GM23338 (cell line): Measurements from ENCODE around the gene WNT6. TPM values are rescaled to one million over a fixed set of nuclear protein-coding genes. Genes with fewer than 3 reads are reported as not detected.

ENCODE experiments used
- ATAC-seq: fragments of 200-7000 bp; cut with Tn5 transposase; 3 replicates; pipeline ENCODE4 v1.9.1; 2020
- DNase-seq: peaks from one replicate; pipeline ENCODE4 v3.0.0-alpha.2; 2015; ENCODE audit warnings: low spot score
- H2AFZ ChIP-seq: fragments of 200-600 bp; sonication (generic); 2 replicates; pipeline ENCODE4 v1.8.0; 2016; ENCODE audit warnings: antibody characterized with exemption, mild to moderate bottlenecking, moderate library complexity
- H3F3A ChIP-seq: fragments of 200-600 bp; sonication (generic); replicated peaks from 2 replicates; pipeline ENCODE4 v1.8.0; 2017; ENCODE audit warnings: antibody characterized with exemption, mixed run types, low read depth
- H3K27ac ChIP-seq: fragments of 200-600 bp; sonication (generic); 2 replicates; pipeline ENCODE4 v1.6.1; 2016; ENCODE audit warnings: low read depth
- H3K27me3 ChIP-seq: fragments of 200-600 bp; sonication (generic); 2 replicates; pipeline ENCODE4 v1.8.0; 2016; ENCODE audit warnings: mild to moderate bottlenecking, mixed run types, moderate library complexity; ENCODE audit not compliant: insufficient read depth
- H3K36me3 ChIP-seq: fragments of 200-600 bp; sonication (generic); 2 replicates; pipeline ENCODE4 v1.8.0; 2016; ENCODE audit warnings: mild to moderate bottlenecking; ENCODE audit not compliant: insufficient read depth
- H3K4me1 ChIP-seq: fragments of 200-600 bp; sonication (generic); 2 replicates; pipeline ENCODE4 v1.8.0; 2016; ENCODE audit warnings: mild to moderate bottlenecking, moderate library complexity; ENCODE audit not compliant: insufficient read depth
- H3K4me2 ChIP-seq: fragments of 200-600 bp; sonication (generic); 2 replicates; pipeline ENCODE4 v1.7.1; 2017; ENCODE audit warnings: mixed run types
- H3K4me3 ChIP-seq: fragments of 200-600 bp; sonication (generic); 2 replicates; pipeline ENCODE4 v1.6.1; 2016; ENCODE audit warnings: mixed run types
- H3K79me2 ChIP-seq: fragments of 200-600 bp; sonication (generic); replicated peaks from 2 replicates; pipeline ENCODE4 v1.8.0; 2017; ENCODE audit warnings: mild to moderate bottlenecking; ENCODE audit not compliant: insufficient read depth
- H3K9me2 ChIP-seq: fragments of 200-600 bp; sonication (generic); 2 replicates; pipeline ENCODE4 v1.8.0; 2017; ENCODE audit not compliant: insufficient read depth
- H4K20me1 ChIP-seq: fragments of 200-600 bp; sonication (generic); replicated peaks from 2 replicates; pipeline ENCODE4 v1.8.0; 2017; ENCODE audit warnings: mild to moderate bottlenecking; ENCODE audit not compliant: insufficient read depth
- H3K27ac Mint-ChIP-seq: 2 replicates; pipeline ENCODE4 v1.8.0; 2020; ENCODE audit warnings: inconsistent platforms, mild to moderate bottlenecking, moderate library complexity, mixed read lengths
- H3K27me3 Mint-ChIP-seq: 3 replicates; pipeline ENCODE4 v1.8.0; 2022; ENCODE audit warnings: low read depth, mild to moderate bottlenecking, moderate library complexity, mixed read lengths, inconsistent platforms; ENCODE audit not compliant: insufficient read depth, poor library complexity
- H3K36me3 Mint-ChIP-seq: 3 replicates; pipeline ENCODE4 v1.8.0; 2021; ENCODE audit warnings: low read depth, mild to moderate bottlenecking, inconsistent platforms, moderate library complexity, mixed read lengths
- H3K4me1 Mint-ChIP-seq: 3 replicates; pipeline ENCODE4 v1.8.0; 2020; ENCODE audit warnings: mild to moderate bottlenecking, inconsistent platforms, mixed read lengths
- H3K4me3 Mint-ChIP-seq: 3 replicates; pipeline ENCODE4 v1.8.0; 2021; ENCODE audit warnings: moderate library complexity, mild to moderate bottlenecking, inconsistent platforms, mixed read lengths
- H3K9me3 Mint-ChIP-seq: 3 replicates; pipeline ENCODE4 v1.8.0; 2020; ENCODE audit warnings: moderate library complexity, mild to moderate bottlenecking, inconsistent platforms, mixed read lengths
- CREB1 ChIP-seq: fragments of 250-450 bp; sonication (Bioruptor Pico); IDR thresholded peaks from 2 replicates; pipeline ENCODE4 v1.5.0; 2020; ENCODE audit warnings: low read depth, mild to moderate bottlenecking, moderate library complexity
- CTCF ChIP-seq, 2 experiments: fragments of 200-600 bp in 1 of 2; sonication (generic) in 1 of 2; conservative IDR thresholded peaks; 2 replicates each; pipeline versions ENCODE4 v1.5.1 to v1.6.1; 2016 to 2017; ENCODE audit warnings: antibody characterized with exemption in 2 of 2, low read depth in 2 of 2, mild to moderate bottlenecking in 2 of 2, moderate library complexity in 1 of 2
- ETS1 ChIP-seq: IDR thresholded peaks from 2 replicates; pipeline ENCODE4 v1.6.1; 2016; ENCODE audit warnings: antibody characterized with exemption
- EZH2 ChIP-seq: fragments of 200-600 bp; sonication (generic); IDR thresholded peaks from one replicate; pipeline ENCODE4 v1.8.0; 2017; ENCODE audit warnings: antibody characterized with exemption, mild to moderate bottlenecking, low read depth; ENCODE audit not compliant: unreplicated experiment
- POLR2AphosphoS5 ChIP-seq: IDR thresholded peaks from 2 replicates; pipeline ENCODE4 v1.6.1; 2016; ENCODE audit warnings: antibody characterized with exemption, low read depth
- REST ChIP-seq: IDR thresholded peaks from one replicate; pipeline ENCODE4 v1.6.1; 2018; ENCODE audit warnings: antibody characterized with exemption; ENCODE audit not compliant: unreplicated experiment
- ZNF114 ChIP-seq: fragments of 250-450 bp; sonication (Bioruptor Pico); IDR thresholded peaks from 2 replicates; pipeline ENCODE4 v1.5.0; 2020; ENCODE audit warnings: mild to moderate bottlenecking, moderate library complexity
- ZNF331 ChIP-seq: fragments of 250-450 bp; sonication (Bioruptor Pico); IDR thresholded peaks from 2 replicates; pipeline ENCODE4 v1.5.0; 2020; ENCODE audit warnings: low read depth, mild to moderate bottlenecking, moderate library complexity
- ZNF462 ChIP-seq: fragments of 250-450 bp; sonication (Bioruptor Pico); IDR thresholded peaks from 2 replicates; pipeline ENCODE4 v1.5.0; 2020; ENCODE audit warnings: mild to moderate bottlenecking, moderate library complexity
- polyA plus RNA-seq: library from polyadenylated mRNA; unstranded; fragments of >200 nt; fragmentation: Nextera tagmentation; extraction: Ambion mirVana; gene quantifications from 2 replicates; pipeline ENCODE4 v1.2.1, GENCODE V29; 2016
- total RNA-seq: library from RNA; depleted of rRNA; stranded (reverse); fragments of >200 nt; shearing (Covaris generic); gene quantifications from 2 replicates; pipeline ENCODE4 v1.2.3, GENCODE V29; 2014

Gene WNT6
- total and polyA plus RNA-seq, 2 experiments from 2014 or later, result not detected

- DNase-seq, result no peak
- H3K9me2 ChIP-seq, result no peaks in the 10 kb centered on the region
Observed at GRCh38 chr2:218810256-218810655, 49.3 kb upstream of the WNT6 start.

More at GRCh38 chr2:218810256-218810655, 49.3 kb upstream of the WNT6 start:
- no peak overlapping the region for H2AFZ ChIP-seq
- peaks cover under 1% of the 10 kb centered on the region; the same call in 1 of the 3 replicates for H3K9me3 Mint-ChIP-seq
- no peaks in the 10 kb centered on the region for H3K36me3 ChIP-seq
- H3K36me3 Mint-ChIP-seq, result peaks cover under 1% of the 10 kb centered on the region; the same call in 2 of the 3 replicates
- no peak overlapping the region for H3K27ac ChIP-seq
- no peaks in the 10 kb centered on the region for H4K20me1 ChIP-seq
- no peak overlapping the region for H3K4me3 ChIP-seq
- no peaks in the 10 kb centered on the region for H3K79me2 ChIP-seq
- peaks cover 14% of the 10 kb centered on the region for H3K4me1 Mint-ChIP-seq
- peaks cover 2% of the 10 kb centered on the region for H3K27me3 Mint-ChIP-seq
- no peaks in the 10 kb centered on the region for H3F3A ChIP-seq
- TF ChIP-seq ETS1, result no peak
- TF ChIP-seq CTCF (conservative IDR thresholded peaks at IDR 0.05; ENCODE audit: low read depth in 2 of 2), result no peak
- no peak for TF ChIP-seq REST
- no peak for TF ChIP-seq ZNF114 (CRISPR knock-in tag)
- TF ChIP-seq EZH2, result no peak
- TF ChIP-seq POLR2AphosphoS5, result no peak
- no peak for TF ChIP-seq CREB1 (CRISPR knock-in tag)
- no peak for TF ChIP-seq ZNF462
- TF ChIP-seq ZNF331, result no peak
- no peak for ATAC-seq
- no peak overlapping the region for H3K27ac Mint-ChIP-seq
- no peaks in the 10 kb centered on the region for H3K27me3 ChIP-seq
- H3K4me3 Mint-ChIP-seq, result no peak overlapping the region
- H3K4me2 ChIP-seq, result no peak overlapping the region
- peaks cover 13% of the 10 kb centered on the region; the same call in 1 of the 2 replicates for H3K4me1 ChIP-seq
